HCT116 (cell line): ENCODE measurements around the gene ALG8.

ENCODE experiments used
- CTCF ChIP-seq, 3 experiments: fragments of 200-600 bp in 1 of 3; sonication (generic) in 1 of 3; IDR thresholded peaks in 2 of 3; conservative IDR thresholded peaks in 1 of 3; 2 replicates each; pipeline ENCODE4 v1.5.1; 2012 to 2017; ENCODE audit warnings: low read depth in 2 of 3, low read length in 2 of 3, antibody characterized with exemption in 1 of 3, borderline replicate concordance in 1 of 3, control low read depth in 1 of 3, mild to moderate bottlenecking in 1 of 3, mixed read lengths in 1 of 3, mixed run types in 1 of 3, moderate library complexity in 1 of 3; ENCODE audit not compliant: insufficient read depth in 1 of 3
- ELF1 ChIP-seq: IDR thresholded peaks from 2 replicates; pipeline ENCODE4 v1.6.1; 2012; ENCODE audit warnings: low read depth, borderline replicate concordance
- EZH2 ChIP-seq: fragments of 200-600 bp; sonication (generic); IDR thresholded peaks from 2 replicates; pipeline ENCODE4 v1.6.1; 2017; ENCODE audit warnings: antibody characterized with exemption, mixed run types
- POLR2A ChIP-seq: IDR thresholded peaks from 2 replicates; pipeline ENCODE4 v1.7.0; 2011; ENCODE audit warnings: borderline replicate concordance; ENCODE audit not compliant: insufficient read depth, insufficient read length; ENCODE audit errors: extremely low read depth
- POLR2AphosphoS5 ChIP-seq: IDR thresholded peaks from 2 replicates; pipeline ENCODE4 v1.6.1; 2011; ENCODE audit warnings: mild to moderate bottlenecking, low read depth, low read length, moderate library complexity
- RAD21 ChIP-seq: IDR thresholded peaks from 2 replicates; pipeline ENCODE4 v1.6.1; 2012; ENCODE audit warnings: low read depth, mild to moderate bottlenecking
- ZNF274 ChIP-seq: fragments of 200-500 bp; sonication (Bioruptor generic); IDR thresholded peaks from 2 replicates; pipeline ENCODE4 v1.6.1; 2014; ENCODE audit warnings: mild to moderate bottlenecking, low read depth, low read length, inconsistent platforms
- TF ChIP-seq, protein P1 (sequence below): IDR thresholded peaks from 2 replicates; pipeline ENCODE4 v1.6.1; 2012; ENCODE audit warnings: low read depth
- TF ChIP-seq, protein P2 (sequence below): IDR thresholded peaks from 2 replicates; pipeline ENCODE4 v1.6.1; 2012

DNA sequence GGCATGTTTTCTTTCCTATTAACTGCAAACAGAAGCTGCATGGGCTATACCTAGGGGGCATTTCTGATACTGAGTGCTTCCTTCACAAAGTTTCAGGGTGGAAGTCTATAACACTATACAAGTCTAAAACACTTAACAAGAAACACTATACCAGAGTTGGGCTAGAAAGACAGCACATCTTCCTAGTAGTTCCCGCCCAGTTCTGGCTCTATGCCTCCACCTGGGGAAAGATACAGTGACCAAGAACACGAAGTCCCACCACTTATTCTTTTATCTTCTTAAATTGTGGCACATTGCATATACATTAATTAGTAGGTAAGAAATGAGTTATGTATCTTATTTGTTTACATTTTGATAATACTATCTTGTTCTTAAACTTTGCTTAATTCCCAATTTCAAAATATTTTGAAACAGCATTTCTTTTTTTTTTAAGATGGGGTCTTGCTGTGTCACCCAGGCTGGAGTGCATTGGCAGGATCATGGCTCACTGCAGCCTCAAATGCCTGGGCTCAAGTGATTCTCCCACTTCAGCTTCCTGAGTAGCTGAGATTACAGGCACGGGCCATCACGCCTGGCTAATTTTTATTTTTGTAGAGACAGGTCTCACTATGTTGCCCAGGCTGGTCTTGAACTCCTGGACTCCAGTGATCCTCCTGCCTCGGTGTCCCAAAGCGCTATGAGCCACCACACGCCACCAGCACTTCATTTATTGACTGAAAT lies 41.6 kb downstream of the ALG8 start:
- TF ChIP-seq, protein P1, sequence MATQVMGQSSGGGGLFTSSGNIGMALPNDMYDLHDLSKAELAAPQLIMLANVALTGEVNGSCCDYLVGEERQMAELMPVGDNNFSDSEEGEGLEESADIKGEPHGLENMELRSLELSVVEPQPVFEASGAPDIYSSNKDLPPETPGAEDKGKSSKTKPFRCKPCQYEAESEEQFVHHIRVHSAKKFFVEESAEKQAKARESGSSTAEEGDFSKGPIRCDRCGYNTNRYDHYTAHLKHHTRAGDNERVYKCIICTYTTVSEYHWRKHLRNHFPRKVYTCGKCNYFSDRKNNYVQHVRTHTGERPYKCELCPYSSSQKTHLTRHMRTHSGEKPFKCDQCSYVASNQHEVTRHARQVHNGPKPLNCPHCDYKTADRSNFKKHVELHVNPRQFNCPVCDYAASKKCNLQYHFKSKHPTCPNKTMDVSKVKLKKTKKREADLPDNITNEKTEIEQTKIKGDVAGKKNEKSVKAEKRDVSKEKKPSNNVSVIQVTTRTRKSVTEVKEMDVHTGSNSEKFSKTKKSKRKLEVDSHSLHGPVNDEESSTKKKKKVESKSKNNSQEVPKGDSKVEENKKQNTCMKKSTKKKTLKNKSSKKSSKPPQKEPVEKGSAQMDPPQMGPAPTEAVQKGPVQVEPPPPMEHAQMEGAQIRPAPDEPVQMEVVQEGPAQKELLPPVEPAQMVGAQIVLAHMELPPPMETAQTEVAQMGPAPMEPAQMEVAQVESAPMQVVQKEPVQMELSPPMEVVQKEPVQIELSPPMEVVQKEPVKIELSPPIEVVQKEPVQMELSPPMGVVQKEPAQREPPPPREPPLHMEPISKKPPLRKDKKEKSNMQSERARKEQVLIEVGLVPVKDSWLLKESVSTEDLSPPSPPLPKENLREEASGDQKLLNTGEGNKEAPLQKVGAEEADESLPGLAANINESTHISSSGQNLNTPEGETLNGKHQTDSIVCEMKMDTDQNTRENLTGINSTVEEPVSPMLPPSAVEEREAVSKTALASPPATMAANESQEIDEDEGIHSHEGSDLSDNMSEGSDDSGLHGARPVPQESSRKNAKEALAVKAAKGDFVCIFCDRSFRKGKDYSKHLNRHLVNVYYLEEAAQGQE = no peak
- no peak for TF ChIP-seq CTCF (IDR thresholded peaks at IDR 0.05 in 2 of 3, conservative IDR thresholded peaks at IDR 0.05 in 1 of 3; ENCODE audit: borderline replicate concordance in 1 of 3, insufficient read depth in 1 of 3, low read depth in 2 of 3, low read length in 2 of 3)
- TF ChIP-seq, protein P2, sequence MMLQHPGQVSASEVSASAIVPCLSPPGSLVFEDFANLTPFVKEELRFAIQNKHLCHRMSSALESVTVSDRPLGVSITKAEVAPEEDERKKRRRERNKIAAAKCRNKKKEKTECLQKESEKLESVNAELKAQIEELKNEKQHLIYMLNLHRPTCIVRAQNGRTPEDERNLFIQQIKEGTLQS = no peak
- no peak for TF ChIP-seq ZNF274
- no peak for TF ChIP-seq ELF1
- no peak for TF ChIP-seq POLR2A
- no peak for TF ChIP-seq RAD21
- TF ChIP-seq EZH2 = no peak
- no peak for TF ChIP-seq POLR2AphosphoS5
